Body of pancreas (tissue), 4 donors: ENCODE data around the gene GLIPR1.

ENCODE experiments used
- CTCF ChIP-seq, 7 experiments: fragments of 450-650 bp in 4 of 7; fragments of 200-600 bp in 3 of 7; sonication (generic) in 3 of 7; IDR thresholded peaks; one replicate each; pipeline ENCODE4 v1.5.1; 2016 to 2019; ENCODE audit warnings: antibody characterized with exemption in 7 of 7
- POLR2A ChIP-seq, 3 donors: fragments of 450-650 bp; IDR thresholded peaks; one replicate each; pipeline ENCODE4 v1.6.1; 2016; ENCODE audit warnings: antibody characterized with exemption in 3 of 3, mild to moderate bottlenecking in 2 of 3

GRCh38 chr12:75533239-75533638 is 52.7 kb downstream of the GLIPR1 start:
- TF ChIP-seq CTCF (IDR thresholded peaks at IDR 0.05) = no peak
- TF ChIP-seq POLR2A (IDR thresholded peaks at IDR 0.05) = no peak
